Measurements from ENCODE around the gene CCDC12.
A peak's percentile ranks its signal among the peaks of the same experiment; 100 is the strongest.

Gene CCDC12

DNA sequence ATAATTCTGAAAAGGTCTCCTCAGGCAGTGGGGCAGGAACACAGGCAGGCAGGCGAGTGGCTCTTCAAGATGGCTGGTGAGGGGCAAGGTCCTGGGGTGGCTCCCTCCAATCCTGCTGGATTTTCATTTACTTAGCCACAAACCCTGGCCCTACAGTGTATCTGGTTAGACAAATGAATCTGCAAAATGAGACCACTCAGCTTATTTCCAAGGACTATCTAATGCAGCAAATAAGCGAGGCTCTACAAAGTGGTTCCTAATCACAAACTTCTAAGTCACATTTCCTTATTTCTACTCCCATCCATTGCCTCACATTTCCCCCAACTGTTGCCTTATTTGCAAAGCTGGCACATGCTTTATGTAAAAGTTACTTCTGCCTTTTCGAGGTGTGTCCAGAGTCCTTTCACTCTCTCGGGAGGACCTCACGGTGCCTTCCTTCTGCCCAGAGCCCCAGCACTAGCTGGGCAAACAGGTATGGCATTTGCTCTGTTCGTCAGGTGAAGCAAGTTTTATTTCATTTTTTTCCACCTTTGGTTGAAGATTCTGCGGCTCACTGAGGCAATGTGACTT, 40.5 kb downstream of the CCDC12 start:
- DNase-seq (ENCODE audit: low spot score), result no peak

DNA sequence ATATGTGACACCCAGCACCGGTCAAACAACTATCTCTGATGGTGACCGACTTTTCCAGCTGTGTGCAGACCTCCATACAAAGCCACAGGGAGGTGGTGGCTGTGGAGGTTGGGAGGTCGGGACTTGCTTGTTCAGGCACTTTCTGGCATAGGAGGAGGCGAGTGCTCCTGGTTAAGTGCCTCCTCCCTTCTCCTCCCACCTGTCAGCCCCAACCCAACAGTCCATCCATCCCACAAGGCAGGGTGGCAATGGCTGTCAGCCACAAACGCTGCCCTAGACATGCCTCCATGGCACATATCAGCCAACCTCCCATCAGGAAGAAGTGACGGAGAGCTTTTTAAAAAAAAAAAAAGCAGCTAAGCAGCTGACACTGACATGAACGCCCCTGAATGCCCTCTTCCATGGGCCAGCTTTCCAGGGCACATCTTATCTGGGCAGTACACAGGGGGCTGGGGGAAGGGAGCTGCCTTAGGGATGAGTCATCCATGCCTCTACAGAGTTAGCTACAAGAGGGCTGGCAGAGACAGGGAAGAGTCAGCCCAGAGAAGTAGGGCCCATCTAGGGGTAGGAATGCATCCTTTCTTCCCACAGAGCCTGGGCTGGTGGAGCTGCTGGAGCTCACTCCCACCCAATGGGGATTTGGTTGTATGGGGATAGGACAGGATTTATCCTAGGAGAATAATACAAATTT, 41.2 kb downstream of the CCDC12 start:
- peak; percentile 96 for DNase-seq (ENCODE audit: low spot score)

DNA sequence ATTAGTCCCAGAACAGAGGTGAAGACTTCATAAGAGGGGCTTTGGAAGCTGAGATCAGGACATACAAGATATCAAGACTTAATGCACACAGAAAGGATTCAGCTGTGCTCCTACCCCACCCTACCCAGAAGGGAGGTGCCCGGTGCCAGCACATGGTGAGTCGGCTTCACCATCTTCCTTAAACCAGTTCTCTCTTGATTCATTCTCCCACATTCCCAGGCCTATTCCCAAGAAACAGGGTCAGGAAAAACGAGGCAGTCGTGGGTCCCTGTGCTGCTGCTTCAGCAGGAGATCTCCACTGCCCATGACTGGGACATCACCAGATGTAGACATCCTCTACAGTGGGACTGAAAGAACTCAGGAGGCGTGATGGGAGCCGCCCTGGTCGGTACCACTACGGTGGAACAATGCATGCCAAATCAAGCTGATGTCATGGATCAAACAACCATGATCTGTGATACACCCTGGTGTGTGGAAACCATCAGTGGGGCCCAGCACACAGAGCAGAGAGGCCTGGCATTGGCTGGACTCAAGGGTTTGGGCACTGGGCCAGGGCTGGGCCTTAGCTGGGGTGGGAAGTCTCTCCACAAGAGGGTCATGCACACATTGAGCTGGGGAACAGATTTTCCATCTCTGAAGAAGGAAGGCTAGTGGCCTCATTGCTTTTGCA, 41.9 kb downstream of the CCDC12 start:
- DNase-seq (ENCODE audit: low spot score), result peak; percentile 75

DNA sequence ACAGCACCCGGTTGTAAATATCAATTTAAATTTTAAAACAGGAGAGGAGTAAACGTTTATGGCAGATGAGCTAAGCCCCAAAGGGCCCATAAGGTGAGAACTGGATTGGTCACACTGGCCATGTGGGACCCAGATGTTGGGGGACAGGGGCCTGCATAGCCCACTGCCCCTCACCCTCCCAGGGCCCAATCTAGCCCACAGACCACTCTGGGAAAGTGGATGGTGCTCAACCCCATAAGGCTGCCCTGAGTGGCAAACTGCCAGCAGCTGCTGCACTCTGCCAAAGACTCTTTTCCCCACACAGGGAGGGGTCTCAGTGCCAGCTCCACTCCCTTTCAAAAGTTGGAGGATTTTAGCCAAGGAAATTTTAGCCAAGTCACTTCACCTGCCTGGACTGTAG, 42.5 kb downstream of the CCDC12 start:
- DNase-seq (ENCODE audit: low spot score), result no peak

DNA sequence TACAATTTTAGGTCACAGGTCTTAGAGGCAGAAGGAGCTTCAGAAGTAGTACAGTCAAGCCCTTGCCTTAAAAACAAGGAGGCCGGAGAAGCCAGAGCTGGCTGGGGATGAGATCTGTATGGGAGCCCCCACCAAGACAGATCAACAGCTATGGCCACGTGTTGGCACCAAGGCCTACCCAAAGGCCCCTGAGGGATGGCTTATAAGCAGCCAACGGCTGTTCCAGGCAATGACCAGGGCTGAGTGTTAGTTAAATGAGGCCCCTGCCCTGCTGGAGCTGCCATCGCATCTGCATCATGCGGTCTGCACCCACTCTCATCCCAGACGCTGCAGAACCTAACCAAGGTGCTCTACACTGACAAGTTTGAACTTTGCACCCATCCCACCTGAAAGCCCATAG, 43.3 kb downstream of the CCDC12 start:
- no peak for DNase-seq (ENCODE audit: low spot score)

DNA sequence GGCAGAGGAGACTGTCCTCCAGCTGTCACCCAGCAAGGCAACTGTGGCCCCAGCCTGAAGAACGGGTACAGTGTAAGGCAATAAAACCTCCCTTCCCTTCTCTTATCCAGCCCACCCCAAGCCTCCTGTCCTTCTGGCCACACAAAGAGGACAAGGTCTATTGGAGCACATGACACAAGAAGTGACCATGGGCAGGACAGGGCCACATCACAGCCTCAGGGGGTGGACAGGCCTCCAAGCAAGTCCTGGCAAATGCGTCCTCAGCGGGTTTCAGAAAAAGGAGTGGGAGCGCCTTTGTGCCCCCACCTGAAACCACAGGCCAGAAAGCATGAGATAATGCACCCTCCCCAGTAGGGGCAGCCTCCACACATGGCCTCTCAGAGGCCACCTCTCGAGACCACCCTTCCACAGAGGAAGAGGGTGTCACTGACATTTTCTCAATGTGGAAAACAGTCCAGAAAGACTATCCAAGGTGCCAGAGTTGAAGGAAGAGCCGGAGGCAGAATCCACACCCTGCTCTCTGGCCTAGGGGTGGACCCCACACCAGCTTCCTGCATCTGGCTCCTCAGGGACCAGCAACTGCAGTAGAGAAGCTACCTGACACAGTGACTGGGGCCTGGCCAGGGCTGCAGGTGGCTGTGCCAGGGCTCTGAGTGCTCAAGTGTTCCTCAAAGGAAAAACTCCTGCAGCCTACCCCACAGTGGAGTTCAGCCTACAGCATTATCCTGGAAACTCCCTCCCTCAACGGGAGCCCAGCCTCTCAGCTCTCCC, 43.9 kb downstream of the CCDC12 start:
- no peak for DNase-seq (ENCODE audit: low spot score)

DNA sequence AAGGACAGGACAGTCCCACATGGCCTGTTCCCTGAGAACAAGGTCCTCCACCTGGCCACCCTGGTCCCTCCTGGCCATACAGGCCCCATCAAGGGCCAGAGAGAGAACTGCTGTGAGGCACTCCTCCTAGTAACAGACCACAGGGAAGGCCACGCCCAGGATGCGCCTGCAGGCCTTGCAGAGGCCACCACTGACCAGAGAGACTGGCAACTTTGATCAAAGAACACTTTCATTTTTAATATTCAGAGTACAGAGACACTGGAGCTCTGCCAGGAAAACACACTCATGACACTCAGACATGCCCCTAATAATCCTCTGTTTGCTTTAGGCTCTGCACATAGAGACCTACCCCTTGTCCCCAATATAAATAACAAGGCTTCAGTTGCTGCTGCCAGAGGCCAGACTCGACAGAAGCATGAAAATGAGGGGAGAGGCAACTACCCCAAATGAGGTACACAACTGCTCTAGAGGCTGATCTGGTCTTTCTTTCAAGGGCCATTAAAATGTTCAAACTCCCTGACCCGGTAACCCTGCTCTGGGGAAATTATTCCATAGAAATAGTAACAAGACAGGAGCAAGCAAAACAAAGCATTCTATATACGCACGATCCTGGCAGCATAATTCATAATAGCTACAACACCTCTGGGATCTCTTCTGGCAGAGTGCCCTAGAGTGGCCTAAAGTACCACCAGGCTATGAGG, 44.8 kb downstream of the CCDC12 start:
- peak; percentile 56 for DNase-seq (ENCODE audit: low spot score)

DNA sequence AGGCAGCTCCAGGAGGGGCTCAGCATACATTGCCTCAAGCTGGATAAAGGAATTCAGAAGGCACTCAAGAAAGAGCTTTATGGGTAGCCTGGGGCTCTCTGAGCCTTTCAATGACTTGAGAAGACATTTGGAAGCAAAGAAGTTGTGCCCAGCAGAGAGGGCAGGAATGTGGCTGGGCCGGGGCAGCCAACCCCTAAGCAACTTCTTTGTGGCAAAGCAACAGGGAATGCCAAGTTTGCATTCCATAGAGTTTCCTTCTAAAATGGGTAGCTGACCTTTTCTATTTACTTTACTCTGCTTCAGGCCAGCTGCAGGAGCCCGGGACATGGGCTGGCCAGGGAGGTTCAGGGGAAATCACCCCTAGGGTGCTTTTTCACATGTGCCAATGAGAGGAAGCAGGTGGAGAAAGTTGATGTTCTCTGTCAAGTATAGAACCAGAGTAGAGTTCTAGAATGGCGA, 45.6 kb downstream of the CCDC12 start:
- DNase-seq (ENCODE audit: low spot score), result peak; percentile 63

DNA sequence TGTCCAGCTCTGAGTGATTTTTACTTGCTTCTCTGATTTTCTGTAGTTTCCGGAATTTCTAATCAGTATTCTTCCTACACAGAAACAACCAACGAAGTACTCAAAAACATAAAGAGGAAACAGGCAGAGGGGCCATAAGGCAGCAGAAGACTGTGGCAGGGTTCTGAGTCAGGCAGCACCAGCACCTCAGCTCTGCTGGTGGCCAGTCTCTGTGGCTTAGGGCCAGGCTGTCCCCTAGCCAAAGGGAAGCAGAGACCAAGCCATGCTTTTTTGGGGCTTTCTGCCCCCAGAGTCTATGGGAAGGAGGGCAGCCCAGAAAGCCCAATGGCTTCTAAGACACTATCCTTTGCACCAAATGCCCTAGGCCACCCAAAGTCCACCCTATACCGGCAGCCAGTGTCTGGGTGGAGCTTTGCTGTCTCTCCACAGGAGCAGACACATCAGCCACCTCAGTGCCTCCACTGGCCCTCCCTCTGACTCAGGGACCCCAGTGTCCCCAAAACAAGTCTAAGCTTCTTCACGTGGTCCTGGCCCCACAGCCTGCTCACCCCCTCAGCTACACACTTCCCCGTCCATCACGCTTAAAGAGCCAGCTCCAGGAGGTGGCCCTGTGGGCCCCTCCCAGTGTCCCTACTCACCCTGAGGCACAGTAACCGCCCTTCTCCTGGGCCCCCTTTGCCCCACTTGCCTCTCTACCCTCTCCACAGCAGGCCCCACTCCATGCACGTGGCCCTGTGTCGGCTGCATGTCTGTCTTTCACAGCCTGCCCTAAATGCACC, 46.2 kb downstream of the CCDC12 start:
- DNase-seq (ENCODE audit: low spot score), result peak; percentile 20

DNA sequence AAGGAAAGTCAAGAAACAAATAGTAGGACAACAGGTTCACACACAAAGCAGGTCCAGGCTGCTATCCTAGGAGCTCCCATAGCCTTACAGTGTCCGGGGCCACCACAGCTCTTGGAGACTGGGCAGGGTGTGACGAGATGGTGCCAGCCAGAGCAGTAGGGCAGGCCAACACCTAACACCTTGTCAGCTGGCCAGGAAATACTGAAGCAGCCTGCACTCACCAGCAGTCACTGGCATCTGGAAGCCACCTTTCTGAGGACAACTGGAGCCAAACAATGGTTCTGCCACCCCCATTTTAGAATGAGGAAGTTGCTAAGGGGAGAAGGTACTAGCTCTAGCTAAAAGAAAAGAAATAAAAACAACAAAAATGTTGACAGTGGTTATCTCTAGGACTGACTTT, 47.2 kb downstream of the CCDC12 start:
- no peak for DNase-seq (ENCODE audit: low spot score)

DNA sequence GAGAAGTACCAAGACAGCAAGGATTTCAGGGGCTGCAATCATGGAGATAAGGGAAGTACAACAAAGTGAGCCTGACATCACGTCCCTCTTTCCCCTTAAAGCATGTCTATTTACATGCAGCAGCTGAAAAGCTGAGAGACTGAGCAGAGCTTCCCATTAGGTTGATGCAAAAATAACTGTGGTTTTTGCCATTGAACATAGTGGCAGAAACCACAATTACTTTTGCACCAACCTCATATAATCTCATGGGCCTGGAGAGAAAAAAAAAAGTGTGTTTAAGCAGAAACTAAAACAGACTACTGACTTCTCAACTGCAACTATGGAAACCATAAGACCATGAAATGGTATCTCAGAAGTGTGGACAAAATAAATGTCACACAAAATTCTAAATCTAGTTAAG, 48.3 kb downstream of the CCDC12 start:
- DNase-seq (ENCODE audit: low spot score), result no peak

DNA sequence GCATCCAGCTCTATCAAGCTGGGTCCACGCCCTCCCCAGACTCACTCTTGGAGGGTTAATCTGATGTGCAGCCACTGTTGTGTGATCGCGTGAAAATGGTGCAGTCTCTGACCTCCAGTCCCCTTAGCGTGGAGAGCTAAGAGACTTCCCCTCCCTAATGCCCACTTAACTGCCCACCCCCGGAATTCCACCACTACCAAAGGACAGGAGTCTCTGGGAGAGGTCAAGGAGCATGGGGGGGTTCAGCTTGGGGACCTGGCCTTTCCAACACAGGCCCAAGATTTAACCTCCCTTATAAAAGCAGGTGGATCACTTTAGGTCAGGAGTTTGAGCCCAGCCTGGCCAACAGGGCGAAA, 48.8 kb downstream of the CCDC12 start:
- no peak for DNase-seq (ENCODE audit: low spot score)

DNA sequence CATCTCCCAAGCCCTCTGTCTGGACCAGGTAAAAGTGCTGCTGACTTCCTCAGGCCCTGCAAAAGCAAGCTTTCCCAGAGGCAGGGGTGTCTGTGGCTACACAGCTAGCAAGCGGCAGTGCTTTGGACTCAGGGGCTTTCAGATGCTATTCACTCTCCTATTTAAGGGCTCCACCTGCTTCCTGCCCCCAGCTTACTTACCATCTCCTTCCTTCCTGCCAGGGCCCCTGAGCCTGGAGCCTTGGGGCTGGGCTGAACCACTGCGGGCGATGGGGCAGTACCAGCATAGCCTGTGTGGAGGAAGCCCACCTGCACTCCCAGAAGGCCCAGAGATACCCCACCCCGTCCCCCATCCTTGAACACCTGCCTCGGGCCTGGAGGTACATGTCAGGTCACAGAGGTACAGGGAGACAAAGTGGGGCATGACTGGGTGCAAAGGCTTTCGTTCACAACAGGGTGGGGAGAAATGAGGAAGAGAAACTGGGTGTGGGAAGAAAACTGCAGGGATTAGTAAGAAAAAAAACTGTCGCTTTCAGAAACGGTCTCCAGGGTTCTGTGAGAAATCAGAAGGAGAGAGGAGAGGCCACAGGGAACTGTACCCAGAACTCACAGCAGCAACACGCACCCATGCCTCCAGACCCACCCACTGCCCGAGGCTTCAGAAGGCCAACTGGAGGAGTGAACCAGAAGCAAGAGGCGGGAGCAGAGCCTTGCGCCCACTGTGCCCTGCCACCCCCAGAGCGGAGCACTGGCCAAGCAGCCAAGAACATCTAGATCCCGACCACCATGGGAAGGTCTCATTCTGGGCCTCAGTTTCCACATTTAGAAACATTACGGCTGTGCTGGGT, 49.5 kb downstream of the CCDC12 start:
- DNase-seq (ENCODE audit: low spot score), result no peak

DNA sequence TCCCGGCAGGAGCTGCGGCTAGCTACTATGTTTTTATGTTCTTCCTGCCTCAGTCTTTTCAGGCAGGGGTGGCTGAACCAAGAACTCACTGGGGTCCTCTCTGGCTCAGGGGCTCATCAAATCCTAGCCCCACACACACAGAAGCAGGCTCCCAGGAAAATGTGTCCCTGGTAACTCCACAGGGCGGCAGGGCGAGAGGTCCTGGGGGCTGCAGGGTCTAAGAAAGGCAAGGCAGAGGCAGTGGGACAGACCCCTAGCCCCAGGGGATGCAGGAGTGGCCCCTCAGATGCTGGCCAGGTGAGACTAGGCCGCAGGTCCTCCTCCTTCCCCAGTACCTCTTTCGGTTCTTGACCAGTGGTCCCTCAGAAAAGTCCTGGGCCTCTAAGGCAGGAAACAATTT, 50.1 kb downstream of the CCDC12 start:
- DNase-seq (ENCODE audit: low spot score), result no peak

DNA sequence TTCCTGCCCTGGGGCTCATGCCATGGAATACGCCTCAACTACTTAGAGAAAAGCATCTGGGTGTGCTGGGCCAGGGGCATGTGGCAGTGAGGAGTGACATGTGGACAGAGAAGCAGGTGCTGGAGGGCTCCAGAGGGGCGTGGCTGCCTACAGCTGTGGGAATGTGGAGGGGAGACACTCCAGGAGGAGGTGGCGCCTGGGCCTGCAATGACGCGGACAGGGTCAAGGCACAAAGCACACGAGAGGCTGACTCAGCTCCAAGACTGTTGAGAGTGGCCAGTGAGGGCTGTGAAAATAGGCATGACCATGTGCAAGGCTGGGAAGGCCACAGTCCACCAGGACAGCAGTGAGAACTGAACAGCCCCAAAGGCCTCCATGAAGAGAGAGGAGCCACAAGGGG, 50.5 kb downstream of the CCDC12 start:
- peak; percentile 81 for DNase-seq (ENCODE audit: low spot score)

DNA sequence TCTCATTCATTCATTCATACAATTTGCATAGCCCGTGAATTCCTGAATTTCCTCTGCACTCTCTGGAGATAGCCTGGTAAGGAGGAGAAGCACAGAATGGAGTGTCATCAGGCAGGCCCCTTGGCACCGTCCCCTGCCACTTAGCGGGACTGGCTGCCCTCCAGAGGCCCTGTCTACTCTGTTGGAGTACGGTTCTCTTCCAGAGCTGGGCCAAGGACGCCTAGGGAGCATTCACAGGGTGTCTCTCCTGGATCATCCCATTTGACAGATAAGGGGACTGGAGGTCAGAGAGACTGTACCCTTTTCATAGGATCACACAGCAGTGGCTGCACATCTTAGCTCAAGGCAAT, 51.0 kb downstream of the CCDC12 start:
- no peak for DNase-seq (ENCODE audit: low spot score)

DNA sequence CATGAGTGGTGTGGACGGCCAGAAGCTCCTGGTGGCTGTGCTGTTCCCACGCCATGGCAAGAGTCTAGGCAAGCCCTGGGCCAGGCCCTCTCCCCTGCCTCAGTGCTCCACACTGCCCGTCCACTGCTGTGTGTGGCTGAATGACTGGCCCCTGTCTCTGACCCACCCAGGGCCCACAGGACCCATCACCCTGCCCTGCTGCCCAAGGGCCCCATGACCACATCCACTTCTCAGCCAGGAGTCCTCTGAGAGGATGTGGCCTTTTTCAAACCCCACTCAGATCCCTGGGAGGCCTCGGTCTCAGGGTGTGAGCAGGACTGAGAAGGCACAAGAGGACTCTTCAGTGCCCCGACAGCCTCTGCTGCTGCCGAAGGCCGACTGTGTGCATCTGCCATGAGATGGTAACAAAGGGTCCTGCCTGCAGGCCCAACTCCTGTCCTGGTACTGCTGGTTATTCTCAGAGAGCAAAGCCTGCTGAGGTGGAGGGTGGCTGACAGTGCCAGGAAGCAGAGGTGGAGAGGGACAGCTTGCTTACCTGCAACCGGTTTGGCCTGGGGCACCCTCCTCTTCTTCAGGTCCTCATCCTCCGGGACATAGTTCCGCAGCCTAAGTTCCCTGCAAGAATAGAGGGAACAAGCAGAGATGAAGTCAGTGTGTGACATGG, 51.5 kb downstream of the CCDC12 start:
- no peak for DNase-seq (ENCODE audit: low spot score)

DNA sequence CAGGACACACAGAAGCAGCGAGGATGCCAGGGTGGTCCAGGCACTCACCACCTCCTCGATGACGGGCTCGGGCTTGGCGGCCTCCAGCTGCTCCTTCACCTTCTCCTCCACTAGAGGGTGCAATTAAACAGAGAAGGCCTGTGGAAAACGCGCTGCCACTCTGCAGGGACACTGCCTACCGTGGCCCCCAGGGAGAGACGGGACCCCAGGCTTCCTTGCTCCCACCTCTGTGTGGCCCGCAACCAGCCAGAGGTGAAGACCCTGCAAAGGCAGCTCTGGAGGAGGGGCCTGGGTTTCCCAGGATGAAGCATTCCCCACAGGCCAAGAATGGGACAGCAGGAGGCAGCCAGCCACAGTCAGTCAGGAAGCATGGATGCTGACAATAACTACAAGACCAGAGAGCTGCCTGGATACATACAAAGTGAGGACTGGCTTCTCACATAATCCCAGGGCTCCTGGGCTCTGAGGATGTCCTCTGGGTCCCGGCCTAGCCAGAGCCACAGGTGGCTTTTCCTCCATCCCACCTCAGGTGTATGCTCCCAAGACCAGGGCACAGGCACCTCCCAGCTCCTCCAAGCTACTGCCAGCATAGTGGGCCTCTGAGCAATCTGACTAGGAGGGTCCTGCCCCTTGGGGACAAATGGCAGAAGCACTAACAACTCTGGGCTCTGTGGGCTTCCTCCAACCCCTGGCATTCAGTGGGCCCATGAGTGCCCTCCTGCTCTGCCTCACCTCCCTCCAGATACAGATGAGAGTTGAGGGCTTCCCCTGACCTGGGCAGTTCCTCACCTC, 52.8 kb downstream of the CCDC12 start:
- DNase-seq (ENCODE audit: low spot score), result peak; percentile 45

DNA sequence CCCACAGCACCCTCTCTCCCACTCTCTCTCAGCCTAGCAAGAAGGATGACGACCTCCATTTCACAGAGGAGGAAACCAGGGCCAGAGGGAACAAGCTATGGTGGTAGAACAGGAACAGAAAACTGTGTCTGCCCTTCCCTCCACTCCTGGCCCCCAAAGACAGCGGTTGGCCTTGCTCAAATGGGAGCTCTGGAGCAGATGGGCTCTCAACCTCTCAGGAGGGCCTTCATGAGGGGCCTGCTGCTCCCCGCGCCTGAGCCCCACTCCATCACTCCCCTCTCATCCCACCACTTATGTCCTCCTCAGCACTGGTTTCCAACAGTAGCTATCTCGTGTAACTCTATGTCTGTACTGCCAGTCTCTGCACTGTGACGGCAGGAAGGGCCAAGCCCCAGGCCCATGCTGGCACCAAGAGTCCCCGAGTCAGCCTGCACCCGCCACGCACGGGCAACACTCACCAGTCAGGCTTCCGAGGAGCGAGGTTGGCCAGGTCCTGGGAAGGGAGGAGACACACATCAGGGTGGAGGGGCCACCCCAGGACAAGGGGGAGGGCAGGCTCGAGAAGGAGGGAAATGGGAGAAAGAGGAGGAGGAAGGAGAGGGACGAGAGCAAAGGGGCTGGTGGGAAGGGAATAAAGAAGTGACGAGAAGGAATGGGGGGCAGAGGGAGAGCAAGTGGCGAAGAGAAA, 53.5 kb downstream of the CCDC12 start:
- no peak for DNase-seq (ENCODE audit: low spot score)

Data from kidney tubule cell (primary cell).